HUES64 (cell line): ENCODE measurements around the gene TRIM8.

Experiments
- H3K27ac ChIP-seq: 2 replicates; pipeline ENCODE4 v1.7.0; 2013; ENCODE audit warnings: low read depth, low read length, inconsistent platforms
- H3K27me3 ChIP-seq: 2 replicates; pipeline ENCODE4 v1.6.1; 2013; ENCODE audit warnings: mild to moderate bottlenecking, low read length; ENCODE audit not compliant: insufficient read depth
- H3K36me3 ChIP-seq: 2 replicates; pipeline ENCODE4 v1.6.1; 2013; ENCODE audit warnings: mild to moderate bottlenecking, low read length; ENCODE audit not compliant: insufficient read depth
- H3K4me1 ChIP-seq: 2 replicates; pipeline ENCODE4 v1.6.1; 2013; ENCODE audit warnings: mild to moderate bottlenecking, low read length, moderate library complexity; ENCODE audit not compliant: insufficient read depth
- H3K4me3 ChIP-seq: 2 replicates; pipeline ENCODE4 v1.5.1; 2013; ENCODE audit warnings: mild to moderate bottlenecking, low read length, moderate library complexity
- H3K9ac ChIP-seq: 2 replicates; pipeline ENCODE4 v1.6.1; 2013; ENCODE audit warnings: mild to moderate bottlenecking, low read depth, low read length
- H3K9me3 ChIP-seq: 2 replicates; pipeline ENCODE4 v1.6.1; 2013; ENCODE audit warnings: low read depth, low read length; ENCODE audit not compliant: insufficient read depth
- WGBS: fragments of 150-250, 120-280 bp; methylation state at CpG from one replicate; pipeline ENCODE4 v1.1.7; 2013; ENCODE audit warnings: missing lambda C conversion rate; 5-methylcytosine and 5-hydroxymethylcytosine counted together

The TRIM8 gene

DNA sequence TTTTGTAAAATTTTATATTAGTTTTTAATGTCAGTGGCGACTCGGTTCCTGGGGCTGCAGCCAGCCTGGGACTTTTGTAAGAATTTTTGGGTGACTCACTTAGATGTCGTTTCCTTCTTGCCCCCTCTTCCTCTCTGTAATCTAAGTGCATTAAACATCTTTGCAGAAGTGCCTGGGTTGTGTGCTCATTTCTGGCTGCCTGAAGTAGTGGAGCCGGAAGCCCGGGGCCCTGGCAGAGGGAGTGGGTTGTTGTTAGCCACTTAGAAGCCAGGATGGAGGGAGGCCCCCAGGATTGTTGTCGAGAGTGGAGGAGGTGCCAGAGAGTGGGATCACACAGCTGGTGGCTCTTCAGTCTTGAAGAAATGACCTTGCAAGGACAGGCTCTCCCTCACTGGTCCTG is 11.0 kb upstream of the TRIM8 start:
- Histone ChIP-seq H3K4me1 (peaks cover 44% of the 10 kb centered on the region), H3K27ac (no peak overlapping the region), H3K9ac (no peak overlapping the region), H3K36me3 (no peaks in the 10 kb centered on the region; the same call in 1 of the 2 replicates), H3K4me3 (no peak overlapping the region), H3K27me3 (no peaks in the 10 kb centered on the region), H3K9me3 (no peaks in the 10 kb centered on the region)
- 81% methylated on average over 6 of the region's 6 CpGs for WGBS

- no peak overlapping the region for H3K4me3 ChIP-seq
- H3K4me1 ChIP-seq: peaks cover 40% of the 10 kb centered on the region
- H3K36me3 ChIP-seq: no peaks in the 10 kb centered on the region; the same call in 1 of the 2 replicates
- no peaks in the 10 kb centered on the region for H3K27me3 ChIP-seq
- H3K27ac ChIP-seq: no peak overlapping the region
- H3K9ac ChIP-seq: 0 out of 2 replicates have a peak overlapping the region, but pooled peaks have one; percentile 2
- WGBS: 91% methylated on average over 5 of the region's 5 CpGs
- H3K9me3 ChIP-seq: no peaks in the 10 kb centered on the region
Observed at GRCh38 chr10:102633848-102634247, 10.4 kb upstream of the TRIM8 start.

DNA sequence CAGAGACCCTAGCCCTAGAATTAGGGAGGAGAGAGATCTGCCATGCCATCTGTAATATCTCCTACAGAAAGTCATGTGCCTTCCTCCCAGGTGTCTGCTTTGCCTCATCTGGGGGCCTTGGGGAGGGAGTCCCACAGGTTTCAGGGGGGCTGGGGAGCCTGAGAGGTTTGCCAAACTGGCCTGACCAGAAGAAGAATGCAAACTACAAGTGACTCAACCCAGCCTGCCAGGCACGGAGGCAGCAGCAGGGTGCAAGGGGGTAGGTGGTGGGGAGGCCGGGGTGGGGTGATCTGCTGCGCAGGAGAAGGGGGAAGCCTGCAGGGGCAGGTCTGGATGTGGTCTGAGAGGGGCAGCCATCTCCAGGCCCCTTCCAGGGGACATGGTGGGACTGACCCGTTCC is 9.6 kb upstream of the TRIM8 start:
- WGBS: 56% methylated on average over 4 of the region's 4 CpGs
- Histone ChIP-seq H3K4me3 (no peak overlapping the region), H3K27me3 (no peaks in the 10 kb centered on the region), H3K27ac (no peak overlapping the region), H3K9me3 (no peaks in the 10 kb centered on the region), H3K36me3 (no peaks in the 10 kb centered on the region; the same call in 1 of the 2 replicates), H3K9ac (no peak overlapping the region), H3K4me1 (peaks cover 33% of the 10 kb centered on the region)

- Histone ChIP-seq H3K4me3 (no peak overlapping the region), H3K36me3 (no peaks in the 10 kb centered on the region; the same call in 1 of the 2 replicates), H3K4me1 (peaks cover 26% of the 10 kb centered on the region), H3K9me3 (no peaks in the 10 kb centered on the region), H3K27me3 (no peaks in the 10 kb centered on the region), H3K9ac (no peak overlapping the region), H3K27ac (no peak overlapping the region)
- WGBS: 97% methylated on average over 4 of the region's 4 CpGs
Observed at GRCh38 chr10:102635377-102635776, 8.9 kb upstream of the TRIM8 start.

GRCh38 chr10:102639537-102639936 is 4.7 kb upstream of the TRIM8 start:
- H3K27ac ChIP-seq: no peak overlapping the region
- H3K9ac ChIP-seq: no peak overlapping the region
- no peaks in the 10 kb centered on the region for H3K36me3 ChIP-seq
- H3K4me1 ChIP-seq: peaks cover 4% of the 10 kb centered on the region; the same call in 1 of the 2 replicates
- 66% methylated on average over 2 of the region's 2 CpGs for WGBS
- H3K4me3 ChIP-seq: no peak overlapping the region
- no peaks in the 10 kb centered on the region for H3K9me3 ChIP-seq
- no peaks in the 10 kb centered on the region for H3K27me3 ChIP-seq

GRCh38 chr10:102641402-102641801 is 2.9 kb upstream of the TRIM8 start:
- Histone ChIP-seq H3K27ac (peak overlapping the region; percentile 63; the same call in 1 of the 2 replicates), H3K4me1 (peaks cover 3% of the 10 kb centered on the region; the same call in 1 of the 2 replicates), H3K4me3 (peak overlapping the region; percentile 67), H3K9ac (peak overlapping the region; percentile 52), H3K36me3 (no peaks in the 10 kb centered on the region), H3K9me3 (no peaks in the 10 kb centered on the region), H3K27me3 (no peaks in the 10 kb centered on the region)
- WGBS: 36% methylated on average over 6 of the region's 7 CpGs

- Histone ChIP-seq H3K4me1 (peaks cover 9% of the 10 kb centered on the region; the same call in 1 of the 2 replicates), H3K9ac (peak overlapping the region; percentile 85), H3K9me3 (no peaks in the 10 kb centered on the region), H3K27ac (peak overlapping the region; percentile 98), H3K36me3 (no peaks in the 10 kb centered on the region), H3K4me3 (peak overlapping the region; percentile 67), H3K27me3 (no peaks in the 10 kb centered on the region)
- under 1% methylated on average over 77 of the region's 77 CpGs for WGBS
Observed at GRCh38 chr10:102641880-102642735, 2.2 kb upstream of the TRIM8 start.

DNA sequence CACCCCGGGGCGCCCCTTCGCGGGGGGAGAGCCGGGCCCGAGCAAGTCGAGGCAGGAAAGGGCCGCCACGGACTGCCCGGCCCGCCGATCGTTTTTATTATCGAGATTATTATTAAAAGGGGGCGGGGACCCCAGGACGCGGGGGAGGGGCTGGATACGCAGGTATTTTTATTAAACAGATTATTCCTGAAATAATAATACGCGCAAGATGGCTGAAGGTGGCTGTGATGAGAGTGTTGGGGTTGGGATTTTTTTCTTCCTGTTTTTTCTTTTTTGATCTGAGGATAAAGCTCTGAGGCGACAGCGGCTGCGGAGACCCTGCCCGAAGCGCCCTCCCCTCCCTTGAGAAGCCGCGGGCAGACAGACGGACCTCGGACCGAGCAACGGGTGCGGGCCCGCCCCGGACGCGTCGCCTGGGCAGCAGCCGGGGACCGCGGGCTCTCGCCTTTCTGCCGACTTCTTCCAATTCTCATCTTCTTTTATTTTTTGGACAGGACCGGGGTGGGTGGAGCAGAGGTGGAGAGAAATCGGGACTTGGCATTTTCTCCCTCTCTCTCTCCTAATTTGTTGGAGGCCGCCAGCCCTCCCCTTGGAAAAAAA is 1.4 kb upstream of the TRIM8 start:
- Histone ChIP-seq H3K36me3 (peaks cover 1% of the 10 kb centered on the region; the same call in 1 of the 2 replicates), H3K9ac (peak overlapping the region; percentile 85), H3K27ac (peak overlapping the region; percentile 98), H3K4me1 (peaks cover 14% of the 10 kb centered on the region; the same call in 1 of the 2 replicates), H3K4me3 (peak overlapping the region; percentile 67), H3K9me3 (no peaks in the 10 kb centered on the region), H3K27me3 (no peaks in the 10 kb centered on the region)
- WGBS: under 1% methylated on average over 41 of the region's 45 CpGs

GRCh38 chr10:102643336-102644065 is 778 bp upstream of the TRIM8 start:
- Histone ChIP-seq H3K27me3 (no peaks in the 10 kb centered on the region), H3K4me1 (peaks cover 20% of the 10 kb centered on the region), H3K36me3 (peaks cover 3% of the 10 kb centered on the region; the same call in 1 of the 2 replicates), H3K9ac (peak overlapping the region; percentile 85), H3K4me3 (peak overlapping the region; percentile 67), H3K27ac (peak overlapping the region; percentile 98), H3K9me3 (no peaks in the 10 kb centered on the region)
- WGBS: under 1% methylated on average over 66 of the region's 76 CpGs

GRCh38 chr10:102644646-102645387 is 538 bp downstream of the TRIM8 start:
- under 1% methylated on average over 62 of the region's 62 CpGs for WGBS
- no peaks in the 10 kb centered on the region for H3K27me3 ChIP-seq
- peaks cover 31% of the 10 kb centered on the region for H3K4me1 ChIP-seq
- H3K9ac ChIP-seq: peak overlapping the region; percentile 51
- peak overlapping the region; percentile 67 for H3K4me3 ChIP-seq
- H3K9me3 ChIP-seq: no peaks in the 10 kb centered on the region
- H3K27ac ChIP-seq: peak overlapping the region; percentile 47; the same call in 1 of the 2 replicates
- peaks cover 3% of the 10 kb centered on the region; the same call in 1 of the 2 replicates for H3K36me3 ChIP-seq
